Right renal cortex interstitium (tissue), 3 donors: ENCODE data around the gene MC1R. TPM values are rescaled to one million over a fixed set of nuclear protein-coding genes. Genes with fewer than 3 reads are reported as not detected.

Source experiments
- DNase-seq, 3 donors: peaks; one replicate each; pipeline ENCODE4 v3.0.0-alpha.2; 2013; ENCODE audit warnings: low read depth in 3 of 3, low spot score in 2 of 3
- polyA plus RNA-seq, 3 donors: library from polyadenylated mRNA; unstranded; fragments of 120-200 nt; gene quantifications; one replicate each; pipeline ENCODE4 v1.2.1, GENCODE V29; 2013; ENCODE audit not compliant: insufficient read length in 3 of 3

MC1R gene
- polyA plus RNA-seq, 3 donors, result 1.9 to 3.2 (median 3.1) TPM

DNA sequence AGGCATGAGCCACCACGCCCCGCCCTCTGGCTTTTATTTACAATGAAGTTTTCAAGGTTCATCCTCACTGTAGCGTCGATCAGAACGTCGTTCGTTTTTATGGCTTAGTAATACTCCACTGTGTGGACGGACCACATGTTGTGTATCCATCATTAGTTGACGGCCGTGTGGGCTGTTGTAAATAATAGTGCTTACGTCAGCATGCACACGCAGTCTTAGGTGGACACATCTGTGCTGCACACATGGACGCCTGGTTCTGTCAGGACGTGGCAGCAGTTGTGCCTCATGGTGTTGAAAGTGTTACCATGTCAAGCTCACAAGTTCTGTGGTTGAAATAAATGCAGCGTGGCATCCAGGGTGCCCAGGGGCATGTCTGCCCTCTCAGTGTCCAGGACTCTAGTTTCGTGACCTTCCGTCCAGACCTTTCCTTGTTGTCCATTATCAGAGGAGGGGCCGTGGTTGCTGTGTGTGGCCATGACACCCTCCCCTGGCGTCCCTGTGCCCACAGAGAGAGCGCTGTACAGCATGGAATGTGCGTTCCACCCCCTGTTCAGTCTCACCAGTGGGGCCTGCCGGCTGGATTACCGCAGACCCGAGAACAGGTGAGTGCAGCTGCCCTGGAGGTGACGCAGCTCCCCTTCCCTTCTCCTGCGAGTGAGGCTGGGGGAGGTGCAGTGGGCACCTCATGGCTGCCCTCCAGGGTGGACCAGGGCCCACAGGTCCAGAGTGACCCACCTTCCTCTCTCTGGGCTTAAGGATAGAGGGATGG, 23.0 kb upstream of the MC1R start:
- DNase-seq, result no peak

GRCh38 chr16:89897204-89897603, 21.5 kb upstream of the MC1R start:
- no peak for DNase-seq

GRCh38 chr16:89898201-89898967, 20.3 kb upstream of the MC1R start:
- no peak for DNase-seq

GRCh38 chr16:89899879-89900481, 18.7 kb upstream of the MC1R start:
- no peak for DNase-seq

- no peak for DNase-seq
Measured at GRCh38 chr16:89900885-89901284, 17.8 kb upstream of the MC1R start.

DNA sequence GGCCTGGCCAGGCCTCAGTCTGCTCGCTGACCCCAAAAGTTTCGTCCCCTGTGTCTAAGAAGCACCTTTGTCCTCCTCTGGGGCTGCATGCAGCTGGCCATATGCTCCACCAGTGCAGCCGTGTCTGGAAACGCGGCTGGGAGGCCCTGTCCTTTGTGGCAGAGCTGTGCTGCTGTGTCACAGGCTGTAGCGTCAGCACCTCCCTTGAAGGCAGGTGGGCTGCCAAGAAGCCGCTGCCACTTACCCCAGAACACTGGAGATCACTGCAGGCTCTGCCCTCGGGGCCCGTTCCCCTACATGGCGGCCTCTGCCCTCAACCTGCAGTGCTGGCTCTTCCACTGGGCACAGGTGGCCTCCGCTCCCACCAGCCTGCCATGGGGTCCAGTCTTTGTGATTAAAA, 15.7 kb upstream of the MC1R start:
- no peak for DNase-seq

GRCh38 chr16:89903908-89904515, 14.7 kb upstream of the MC1R start:
- DNase-seq, result no peak

GRCh38 chr16:89904606-89905510, 13.8 kb upstream of the MC1R start:
- DNase-seq, result no peak

- DNase-seq, result no peak
Measured at GRCh38 chr16:89905511-89906139, 13.0 kb upstream of the MC1R start.

DNA sequence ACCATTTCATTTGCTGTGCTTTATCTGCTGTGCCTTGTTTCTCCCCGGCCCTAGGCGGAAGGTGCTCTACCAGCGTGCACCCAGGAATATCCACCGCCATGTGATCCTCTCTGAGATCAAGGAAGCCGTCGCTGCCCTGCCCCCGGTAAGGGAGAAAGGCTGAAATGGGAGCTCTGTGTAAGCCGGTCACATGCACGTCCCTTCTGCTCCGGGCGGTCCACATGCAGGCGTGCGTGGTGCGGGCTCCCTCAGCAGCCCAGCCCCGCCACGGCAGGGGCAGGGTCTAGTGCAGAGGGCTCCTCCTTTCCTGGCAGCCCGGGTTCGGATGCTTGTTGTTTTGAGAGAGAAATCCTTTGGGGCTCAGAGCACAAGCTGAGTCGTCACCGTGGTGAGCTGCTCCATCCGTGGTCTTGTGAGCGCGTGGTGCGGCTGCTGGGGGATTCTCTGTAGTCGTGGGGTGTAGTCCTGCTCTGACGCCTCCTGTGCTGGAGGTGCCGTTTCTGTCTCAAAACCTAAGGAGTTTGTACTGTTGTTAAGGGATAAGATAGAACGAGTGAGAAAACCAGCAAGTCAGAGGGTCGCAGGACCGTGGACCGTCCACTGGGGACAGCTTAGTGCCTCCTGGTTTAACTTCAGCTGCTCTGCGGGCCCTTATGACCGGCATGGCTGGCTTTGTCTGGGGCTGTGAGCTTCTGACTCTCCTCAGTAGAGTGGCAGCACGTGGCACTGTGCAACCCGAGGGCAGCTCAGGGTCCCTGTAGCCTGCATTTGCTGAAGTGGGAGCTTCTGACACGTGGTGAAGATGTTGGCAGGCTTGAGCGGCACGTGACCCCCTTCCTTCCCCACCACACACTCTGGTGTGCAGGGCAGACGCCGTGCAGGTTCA, 12.3 kb upstream of the MC1R start:
- DNase-seq, result no peak

DNA sequence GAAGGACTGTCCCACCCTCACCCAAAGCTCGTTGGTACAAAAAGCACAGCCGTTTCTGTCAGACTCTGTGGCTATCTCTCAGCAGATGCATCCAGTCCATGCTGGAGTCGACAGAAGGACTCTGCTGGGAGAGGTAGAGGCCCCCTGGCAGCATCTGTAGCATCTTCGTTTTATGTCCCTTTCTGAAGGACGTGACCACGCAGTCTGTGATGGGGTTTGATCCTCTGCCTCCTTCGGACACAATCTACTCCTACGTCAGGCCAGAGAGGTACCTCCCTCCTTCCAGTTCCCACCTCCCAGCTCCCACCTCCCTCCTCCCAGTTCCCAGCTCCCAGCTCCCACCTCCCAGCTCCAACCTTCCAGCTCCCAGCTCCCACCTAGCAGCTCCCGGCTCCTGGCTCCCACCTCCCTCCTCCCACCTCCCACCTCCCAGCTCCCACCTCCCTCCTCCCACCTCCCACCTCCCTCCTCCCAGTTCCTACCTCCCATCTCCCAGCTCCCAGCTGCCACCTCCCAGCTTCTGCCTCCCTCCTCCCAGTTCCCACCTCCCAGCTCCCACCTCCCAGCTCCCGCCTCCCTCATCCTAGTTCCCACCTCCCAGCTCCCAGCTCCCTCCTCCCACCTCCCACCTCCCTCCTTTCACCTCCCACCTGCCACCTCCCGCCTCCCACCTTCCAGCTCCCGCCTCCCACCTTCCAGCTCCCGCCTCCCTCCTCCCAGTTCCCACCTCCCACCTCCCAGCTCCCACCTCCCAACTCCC, 11.4 kb upstream of the MC1R start:
- no peak for DNase-seq

DNA sequence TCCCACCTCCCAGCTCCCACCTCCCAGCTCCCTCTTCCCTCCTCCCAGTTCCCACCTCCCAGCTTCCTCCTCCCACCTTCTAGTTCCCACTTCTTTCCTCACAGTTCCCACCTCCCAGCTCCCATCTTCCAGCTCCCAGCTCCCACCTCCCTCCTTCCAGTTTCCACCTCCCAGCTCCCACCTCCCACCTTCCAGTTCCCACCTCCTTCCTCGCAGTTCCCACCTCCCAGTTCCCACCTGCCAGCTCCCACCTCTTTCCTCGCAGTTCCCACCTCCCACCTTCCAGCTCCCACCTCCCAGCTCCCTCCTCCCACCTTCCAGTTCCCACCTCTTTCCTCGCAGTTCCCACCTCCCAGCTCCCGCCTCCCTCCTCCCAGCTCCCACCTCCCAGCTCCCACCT, 10.4 kb upstream of the MC1R start:
- DNase-seq, result no peak

DNA sequence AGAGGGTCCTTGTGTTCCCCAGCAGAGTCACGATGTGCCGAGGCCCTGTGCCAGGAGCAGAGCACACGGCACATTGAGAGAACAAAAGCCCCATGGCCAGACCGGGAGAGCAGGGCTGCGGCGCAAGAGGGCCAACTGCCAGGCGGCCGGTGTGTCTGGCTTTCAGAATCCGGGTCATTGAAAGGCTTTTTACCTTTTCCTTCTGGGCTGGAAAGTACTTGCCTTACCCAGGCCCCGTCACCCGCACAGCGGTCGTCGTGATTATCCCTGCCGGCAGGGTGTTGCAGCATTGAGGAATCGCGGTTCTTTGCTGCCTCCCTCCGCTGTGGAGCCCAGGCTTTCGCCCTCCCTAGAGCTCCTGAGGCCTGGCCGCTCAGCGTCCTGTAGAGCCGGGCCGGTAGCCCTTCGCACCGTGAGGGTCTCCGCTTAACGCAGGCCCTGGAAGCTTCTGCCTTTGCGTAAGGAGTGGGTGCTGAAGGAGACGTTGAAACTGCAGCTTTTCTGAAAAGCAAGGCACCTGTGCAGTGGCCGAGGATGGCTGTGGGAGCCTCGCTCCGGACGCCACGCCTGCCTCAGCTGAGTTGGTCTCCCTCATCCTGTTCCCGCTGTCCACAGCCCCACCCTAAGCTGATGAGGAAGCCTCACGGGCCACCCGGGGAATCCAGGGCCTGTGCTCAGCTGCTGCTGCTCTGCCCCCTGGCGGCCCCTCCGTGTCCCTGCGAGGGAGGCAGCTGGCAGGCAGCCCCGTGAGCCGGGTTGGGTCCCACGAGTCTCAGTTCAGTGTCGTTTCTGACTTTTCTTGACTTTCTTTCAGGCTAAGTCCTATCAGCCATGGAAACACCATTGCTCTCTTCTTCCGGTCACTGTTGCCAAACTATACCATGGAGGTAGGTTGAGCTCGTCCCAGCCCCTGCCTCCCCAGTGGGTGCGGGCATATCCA, 8.6 kb upstream of the MC1R start:
- DNase-seq, result no peak

DNA sequence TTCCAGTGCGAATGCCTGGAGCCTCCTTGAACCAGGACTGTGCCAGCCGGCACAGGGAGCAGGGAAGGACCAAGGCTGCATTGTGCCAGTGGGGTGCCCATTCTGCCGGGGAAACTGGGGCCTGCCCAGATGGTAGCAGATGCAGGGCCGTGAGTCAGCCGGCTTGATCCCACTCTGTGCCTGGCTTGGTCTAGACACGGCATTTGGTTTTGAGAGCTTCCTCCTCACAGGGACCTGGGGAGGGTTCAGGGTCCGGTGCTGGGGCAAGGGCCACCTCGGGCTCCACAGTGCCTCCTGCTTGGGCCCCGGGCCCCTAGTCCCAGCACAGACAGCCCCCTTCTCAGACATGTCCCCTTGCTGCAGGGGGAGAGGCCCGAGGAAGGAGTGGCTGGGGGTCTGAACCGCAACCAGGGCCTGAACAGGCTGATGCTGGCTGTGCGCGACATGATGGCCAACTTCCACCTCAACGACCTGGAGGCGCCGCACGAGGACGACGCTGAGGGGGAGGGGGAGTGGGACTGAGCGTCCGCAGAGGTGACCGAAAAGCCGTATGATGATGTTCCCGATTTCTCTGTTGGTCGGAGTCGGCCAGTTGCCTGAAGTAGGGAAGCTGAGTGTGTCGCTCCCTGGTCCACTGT, 7.8 kb upstream of the MC1R start:
- DNase-seq, result no peak

GRCh38 chr16:89911375-89911774, 7.3 kb upstream of the MC1R start:
- DNase-seq, result no peak

DNA sequence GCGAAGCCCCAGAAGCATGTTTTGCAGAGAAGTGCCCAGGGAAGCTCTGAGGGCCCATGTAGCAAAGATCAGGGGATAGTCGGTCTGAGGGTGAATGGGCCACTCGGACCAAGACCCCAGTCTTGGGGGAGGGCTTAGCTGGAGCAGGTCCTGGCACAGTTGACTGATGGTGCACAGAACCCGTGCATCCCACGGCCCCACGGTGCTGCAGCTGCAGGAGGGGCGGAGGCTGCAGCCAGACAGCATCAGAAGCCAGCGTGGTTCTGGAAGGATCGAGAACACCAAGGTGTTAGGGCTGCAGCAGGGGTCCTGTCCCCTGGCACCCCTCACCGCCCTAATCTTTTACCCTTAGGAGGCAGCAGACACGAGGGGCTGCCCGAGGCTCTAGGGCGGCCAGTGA, 6.5 kb upstream of the MC1R start:
- no peak for DNase-seq

- DNase-seq, result no peak
Measured at GRCh38 chr16:89912627-89913026, 6.0 kb upstream of the MC1R start.
